Lung (tissue), 16 donors: ENCODE results near the gene MATN1. TPM values are rescaled to one million over a fixed set of nuclear protein-coding genes. Genes with fewer than 3 reads are reported as not detected.

Experiments used
- ATAC-seq: fragments of 200-7000 bp; cut with Tn5 transposase; one replicate; pipeline ENCODE4 v1.9.1; 2020; ENCODE audit warnings: moderate number of reproducible peaks; ENCODE audit not compliant: insufficient read depth, low FRiP score
- DNase-seq, 3 donors: peaks; one replicate each; pipeline ENCODE4 v3.0.0-alpha.2; 2013 to 2017
- H3K27ac ChIP-seq, 2 donors: one replicate each; pipeline ENCODE4 v1.5.1; 2013; ENCODE audit warnings: mild to moderate bottlenecking in 2 of 2, moderate library complexity in 2 of 2, control low read depth in 1 of 2, inconsistent platforms in 1 of 2, low read depth in 1 of 2, low read length in 1 of 2
- H3K27me3 ChIP-seq, 3 donors: one replicate each; pipeline ENCODE4 v1.5.1; 2013; ENCODE audit warnings: low read length in 2 of 3; ENCODE audit not compliant: control insufficient read depth in 3 of 3, insufficient read depth in 3 of 3
- H3K36me3 ChIP-seq, 4 donors: one replicate each; pipeline ENCODE4 v1.5.1; 2013; ENCODE audit warnings: low read length in 4 of 4, mild to moderate bottlenecking in 1 of 4, moderate library complexity in 1 of 4; ENCODE audit not compliant: control insufficient read depth in 4 of 4, insufficient read depth in 4 of 4
- H3K4me1 ChIP-seq, 5 donors: one replicate each; pipeline ENCODE4 v1.5.1; 2013; ENCODE audit warnings: low read length in 5 of 5, mild to moderate bottlenecking in 2 of 5, moderate library complexity in 1 of 5; ENCODE audit not compliant: control insufficient read depth in 5 of 5, insufficient read depth in 5 of 5
- H3K4me3 ChIP-seq: one replicate; pipeline ENCODE4 v1.5.1; 2013; ENCODE audit warnings: mild to moderate bottlenecking, control low read depth, moderate library complexity
- H3K9ac ChIP-seq, 2 donors: one replicate each; pipeline ENCODE4 v1.5.1; 2013; ENCODE audit warnings: low read length in 2 of 2, control low read depth in 1 of 2; ENCODE audit not compliant: insufficient read depth in 1 of 2
- H3K9me3 ChIP-seq, 4 donors: one replicate each; pipeline ENCODE4 v1.5.1; 2013; ENCODE audit warnings: low read length in 3 of 4, mild to moderate bottlenecking in 1 of 4, moderate library complexity in 1 of 4; ENCODE audit not compliant: control insufficient read depth in 4 of 4, insufficient read depth in 3 of 4
- WGBS, 2 donors: extraction: QIAGEN DNeasy Blood & Tissue Kit; methylation state at CpG; one replicate each; pipeline ENCODE4 v1.1.7; 2013; 5-methylcytosine and 5-hydroxymethylcytosine counted together
- long read RNA-seq, 5 donors: transcript quantifications; one replicate each; lab custom pipeline, GENCODE V29; 2026
- polyA plus RNA-seq, 2 donors: library from polyadenylated mRNA; stranded (reverse); fragments of 200-250 nt; gene quantifications; one replicate each; pipeline ENCODE4 v1.2.1, GENCODE V29; 2013
- total RNA-seq, 2 donors: library from RNA; depleted of rRNA in 1 of 2; stranded (reverse); fragments of >200 nt in 1 of 2; gene quantifications; one replicate each; pipeline ENCODE4 v1.2.1, GENCODE V29; 2014 to 2021
- TF ChIP-seq, protein P1 (sequence below): IDR thresholded peaks from 2 replicates; pipeline ENCODE4 v1.5.1; 2012; ENCODE audit warnings: mild to moderate bottlenecking; ENCODE audit errors: control extremely low read depth, extremely low read depth
- donor health status: control.
- donor health status: control.
- donor health status: Bipolar disorder and iron deficiency.
- donor health status: healthy.
- donor health status: DM: yes; HTN: yes; CAD: no.

MATN1 gene, protein sequence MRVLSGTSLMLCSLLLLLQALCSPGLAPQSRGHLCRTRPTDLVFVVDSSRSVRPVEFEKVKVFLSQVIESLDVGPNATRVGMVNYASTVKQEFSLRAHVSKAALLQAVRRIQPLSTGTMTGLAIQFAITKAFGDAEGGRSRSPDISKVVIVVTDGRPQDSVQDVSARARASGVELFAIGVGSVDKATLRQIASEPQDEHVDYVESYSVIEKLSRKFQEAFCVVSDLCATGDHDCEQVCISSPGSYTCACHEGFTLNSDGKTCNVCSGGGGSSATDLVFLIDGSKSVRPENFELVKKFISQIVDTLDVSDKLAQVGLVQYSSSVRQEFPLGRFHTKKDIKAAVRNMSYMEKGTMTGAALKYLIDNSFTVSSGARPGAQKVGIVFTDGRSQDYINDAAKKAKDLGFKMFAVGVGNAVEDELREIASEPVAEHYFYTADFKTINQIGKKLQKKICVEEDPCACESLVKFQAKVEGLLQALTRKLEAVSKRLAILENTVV
- under 1 TPM; 0.15 to 0.57 TPM for total RNA-seq
- under 1 TPM; 0.15 to 0.18 TPM for polyA plus RNA-seq
- long read RNA-seq, donor 1, result 0 reads
- long read RNA-seq, donor 2, result 0 reads
- long read RNA-seq, donor 3, result 0 reads
- long read RNA-seq, donor 4, result 0 reads
- long read RNA-seq, donor 5, result 0 reads

DNA sequence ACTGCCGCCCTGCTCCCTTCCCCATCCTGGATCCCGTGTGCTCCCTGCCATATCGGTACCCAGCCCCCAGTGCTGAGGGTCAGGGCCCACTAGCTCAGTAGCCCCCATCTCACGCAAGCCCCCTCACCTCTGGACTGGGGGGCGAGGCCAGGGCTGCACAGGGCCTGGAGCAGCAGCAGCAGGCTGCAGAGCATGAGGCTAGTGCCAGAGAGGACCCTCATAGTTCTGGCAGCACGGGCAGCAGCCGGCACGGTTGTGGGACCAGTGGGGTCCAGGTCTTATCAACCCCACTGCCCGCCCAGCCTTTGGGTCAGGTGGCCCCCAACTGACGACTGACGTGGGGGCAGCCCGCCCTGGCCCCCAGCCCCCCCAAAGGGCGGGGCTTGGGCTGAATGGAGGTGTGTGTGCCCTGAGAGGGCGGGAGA lies at the start of gene MATN1:
TSS of gene MATN1 (minus strand) at position 255 of the 425 bp plus-strand sequence. CDS start at position 221, 34 bp downstream.
- no peak within 1 kb of the TSS for H3K4me3 ChIP-seq
- 88 to 93% methylated on average over 13 to 14 of the region's 14 CpGs for WGBS, 2 donors
- ATAC-seq (no peak), DNase-seq (no peak)
- peaks cover 0 to 10% (median 0%) of the 10 kb centered on the region in 5 donors for H3K4me1 ChIP-seq
- peaks cover 0 to 3% (median 0%) of the 10 kb centered on the region in 4 donors for H3K36me3 ChIP-seq
- TF ChIP-seq, protein P1, sequence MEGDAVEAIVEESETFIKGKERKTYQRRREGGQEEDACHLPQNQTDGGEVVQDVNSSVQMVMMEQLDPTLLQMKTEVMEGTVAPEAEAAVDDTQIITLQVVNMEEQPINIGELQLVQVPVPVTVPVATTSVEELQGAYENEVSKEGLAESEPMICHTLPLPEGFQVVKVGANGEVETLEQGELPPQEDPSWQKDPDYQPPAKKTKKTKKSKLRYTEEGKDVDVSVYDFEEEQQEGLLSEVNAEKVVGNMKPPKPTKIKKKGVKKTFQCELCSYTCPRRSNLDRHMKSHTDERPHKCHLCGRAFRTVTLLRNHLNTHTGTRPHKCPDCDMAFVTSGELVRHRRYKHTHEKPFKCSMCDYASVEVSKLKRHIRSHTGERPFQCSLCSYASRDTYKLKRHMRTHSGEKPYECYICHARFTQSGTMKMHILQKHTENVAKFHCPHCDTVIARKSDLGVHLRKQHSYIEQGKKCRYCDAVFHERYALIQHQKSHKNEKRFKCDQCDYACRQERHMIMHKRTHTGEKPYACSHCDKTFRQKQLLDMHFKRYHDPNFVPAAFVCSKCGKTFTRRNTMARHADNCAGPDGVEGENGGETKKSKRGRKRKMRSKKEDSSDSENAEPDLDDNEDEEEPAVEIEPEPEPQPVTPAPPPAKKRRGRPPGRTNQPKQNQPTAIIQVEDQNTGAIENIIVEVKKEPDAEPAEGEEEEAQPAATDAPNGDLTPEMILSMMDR, result no peak
- H3K27ac ChIP-seq, result no peak within 1 kb of the TSS
- H3K9ac ChIP-seq, result no peak within 1 kb of the TSS
- H3K9me3 ChIP-seq, result no peaks in the 10 kb centered on the region
- H3K27me3 ChIP-seq, result no peaks in the 10 kb centered on the region

DNA sequence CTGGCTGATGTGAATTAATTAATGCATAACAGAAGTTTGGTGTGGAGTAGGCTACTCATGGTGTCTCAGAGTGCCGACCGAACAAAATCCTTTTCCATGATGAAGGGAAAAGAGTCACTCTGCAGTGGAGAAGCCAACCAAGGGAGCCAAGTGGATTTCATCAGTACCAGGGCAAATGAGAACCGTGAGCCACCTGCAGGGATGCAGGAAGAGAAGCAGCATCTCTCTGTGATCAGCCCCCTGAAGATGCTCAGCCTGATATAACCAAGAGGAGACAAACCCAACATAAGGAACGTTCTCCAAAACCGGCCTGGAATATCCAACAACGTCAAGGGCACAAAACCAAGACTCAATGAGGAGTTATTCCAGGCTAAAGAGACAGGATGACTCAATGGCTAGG lies 47.6 kb upstream of the MATN1 start:
- H3K36me3 ChIP-seq, result no peaks in the 10 kb centered on the region
- no peaks in the 10 kb centered on the region for H3K9me3 ChIP-seq
- H3K4me1 ChIP-seq, result no peaks in the 10 kb centered on the region
- no peaks in the 10 kb centered on the region for H3K27me3 ChIP-seq
- no peak for DNase-seq
- WGBS, 2 donors, result 89 to 90% methylated on average over 6 of the region's 6 CpGs
- TF ChIP-seq, protein P1, result no peak
- H3K27ac ChIP-seq, result no peak overlapping the region
- no peak for ATAC-seq
- H3K4me3 ChIP-seq, result no peak overlapping the region
- H3K9ac ChIP-seq, result no peak overlapping the region

DNA sequence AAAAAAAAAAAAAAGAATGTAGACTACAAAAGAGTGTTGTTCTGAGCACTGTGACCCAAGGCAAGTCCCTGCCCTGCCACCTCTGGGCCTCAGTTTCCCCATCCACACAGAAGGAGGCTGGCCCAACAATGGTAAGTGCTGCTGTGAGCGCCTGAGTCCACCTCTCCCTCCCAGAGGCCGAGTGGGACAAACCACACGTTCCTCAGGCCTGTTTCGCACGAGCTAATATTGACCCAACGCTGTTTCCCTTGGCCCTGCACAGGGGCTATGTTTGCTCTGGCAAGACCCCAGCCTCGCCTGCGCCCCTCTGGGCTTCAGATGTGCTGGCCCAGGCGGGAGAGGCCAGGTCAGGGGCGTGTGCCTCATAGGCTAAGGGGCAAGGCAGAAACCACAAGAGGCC lies 46.8 kb upstream of the MATN1 start:
- no peaks in the 10 kb centered on the region for H3K4me1 ChIP-seq
- TF ChIP-seq, protein P1, result no peak
- DNase-seq, result peak in 1 of 3 donors; percentile 25
- H3K9ac ChIP-seq, result no peak overlapping the region
- WGBS, 2 donors, result 74 to 87% methylated on average over 10 of the region's 10 CpGs
- H3K9me3 ChIP-seq, result no peaks in the 10 kb centered on the region
- no peak overlapping the region for H3K27ac ChIP-seq
- no peaks in the 10 kb centered on the region for H3K27me3 ChIP-seq
- H3K4me3 ChIP-seq, result no peak overlapping the region
- no peaks in the 10 kb centered on the region for H3K36me3 ChIP-seq
- ATAC-seq, result no peak
